ENCODE measurements around the gene ADPGK.
"Not testable (repeated sequence)": the region's sequence is repeated elsewhere in the genome, so short reads cannot be mapped to it uniquely, and the experiment has no call there.

The ADPGK gene

GRCh38 chr15:72751751-72752455 is 31.7 kb downstream of the ADPGK start:
- no peak for DNase-seq (ENCODE audit: low read depth in 2 of 2)

GRCh38 chr15:72749700-72750099 is 33.9 kb downstream of the ADPGK start:
- DNase-seq (ENCODE audit: low read depth in 2 of 2): no peak

- DNase-seq (ENCODE audit: low read depth in 2 of 2): no peak
Measured at GRCh38 chr15:72740219-72740618, 43.3 kb downstream of the ADPGK start.

DNA sequence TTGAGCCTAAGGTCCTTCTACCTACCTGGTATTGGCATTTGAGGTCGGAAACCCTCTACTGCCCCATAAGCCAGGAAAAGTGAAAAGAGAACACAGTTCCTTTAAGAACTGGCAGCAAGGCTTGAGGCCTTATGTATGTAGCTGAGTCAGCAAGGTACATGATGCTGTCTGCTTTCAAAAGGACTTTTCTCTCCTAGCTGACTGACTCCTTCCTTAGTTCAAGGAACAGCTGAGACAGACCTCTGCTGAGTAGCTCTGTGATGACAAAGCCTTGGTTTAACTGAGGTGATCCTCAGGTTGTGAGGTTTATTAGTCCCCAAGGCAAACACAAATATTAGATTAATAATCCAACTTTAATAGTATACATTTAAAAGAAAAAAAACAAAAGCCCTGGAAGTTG is 45.8 kb downstream of the ADPGK start:
- DNase-seq (ENCODE audit: low read depth in 2 of 2): no peak

GRCh38 chr15:72737061-72737460 is 46.5 kb downstream of the ADPGK start:
- no peak for DNase-seq (ENCODE audit: low read depth in 2 of 2)

- DNase-seq (ENCODE audit: low read depth in 2 of 2): no peak
Measured at GRCh38 chr15:72735111-72735510, 48.4 kb downstream of the ADPGK start.

GRCh38 chr15:72733941-72734738 is 49.4 kb downstream of the ADPGK start:
- DNase-seq (ENCODE audit: low read depth in 2 of 2): no peak

GRCh38 chr15:72732516-72732915 is 51.0 kb downstream of the ADPGK start:
- DNase-seq (ENCODE audit: low read depth in 2 of 2): no peak

DNA sequence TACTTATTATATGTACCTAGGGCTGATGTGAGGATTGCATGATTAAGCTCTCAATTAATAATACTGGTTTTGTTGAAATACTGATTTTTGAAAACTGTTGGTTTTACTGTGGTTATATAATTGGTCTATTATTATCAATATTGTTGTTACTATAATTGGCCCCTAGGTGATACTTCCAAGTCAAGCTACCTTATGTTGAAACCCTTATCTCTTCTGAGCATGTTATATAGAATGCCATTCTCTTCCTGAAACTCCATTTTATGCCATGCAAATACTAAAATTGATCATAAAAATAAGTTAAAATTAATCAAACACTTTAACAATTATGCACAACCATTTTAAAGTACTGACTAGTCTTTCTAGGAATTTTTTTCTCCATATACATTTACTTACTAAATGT is 51.5 kb downstream of the ADPGK start:
- DNase-seq (ENCODE audit: low read depth in 2 of 2): no peak

- no peak for DNase-seq (ENCODE audit: low read depth in 2 of 2)
Measured at GRCh38 chr15:72728821-72729220, 54.7 kb downstream of the ADPGK start.

- not testable (repeated sequence) for DNase-seq (ENCODE audit: low read depth in 2 of 2)
Measured at GRCh38 chr15:72728249-72728648, 55.3 kb downstream of the ADPGK start.

DNA sequence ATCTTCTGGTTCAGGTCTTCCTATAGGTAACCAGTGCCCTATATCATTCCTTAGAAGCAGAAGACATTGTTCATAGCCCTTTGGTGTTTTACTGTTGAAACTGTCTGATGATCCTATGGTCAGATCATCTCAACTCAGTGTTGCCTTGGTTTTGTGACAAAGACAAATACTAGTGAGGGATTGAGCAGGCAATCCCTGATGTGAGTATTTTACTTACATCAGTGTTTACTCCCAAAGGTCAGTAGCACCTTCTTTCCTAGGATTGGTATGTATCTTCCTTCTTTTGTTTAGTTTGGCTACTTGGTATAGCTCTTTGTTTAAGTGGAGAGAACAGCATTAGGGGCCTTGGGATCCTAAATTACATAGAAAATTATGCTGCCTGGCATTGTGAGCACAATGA is 56.4 kb downstream of the ADPGK start:
- no peak for DNase-seq (ENCODE audit: low read depth in 2 of 2)

GRCh38 chr15:72725851-72726250 is 57.7 kb downstream of the ADPGK start:
- DNase-seq (ENCODE audit: low read depth in 2 of 2): not testable (repeated sequence)

- no peak for DNase-seq (ENCODE audit: low read depth in 2 of 2)
Measured at GRCh38 chr15:72725446-72725845, 58.1 kb downstream of the ADPGK start.

DNA sequence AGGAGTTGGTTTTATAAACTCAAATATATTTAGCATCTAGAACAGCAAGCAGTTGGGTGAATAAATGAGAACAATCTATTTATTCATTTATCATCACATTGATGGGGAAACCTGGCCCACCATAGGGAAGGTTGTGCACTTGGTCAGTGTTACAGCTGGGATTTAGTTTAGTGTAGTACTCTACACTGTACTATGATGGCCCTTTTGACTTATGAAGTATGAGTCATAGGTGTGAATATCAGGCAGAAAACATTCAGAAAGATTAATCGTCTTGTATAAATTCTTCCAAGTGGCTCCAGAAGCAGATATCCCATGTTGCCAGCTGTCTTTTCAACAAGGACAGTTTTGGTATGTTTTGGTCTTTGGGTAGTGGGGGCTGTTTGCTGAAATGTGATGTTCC is 59.5 kb downstream of the ADPGK start:
- DNase-seq (ENCODE audit: low read depth in 2 of 2): no peak

DNA sequence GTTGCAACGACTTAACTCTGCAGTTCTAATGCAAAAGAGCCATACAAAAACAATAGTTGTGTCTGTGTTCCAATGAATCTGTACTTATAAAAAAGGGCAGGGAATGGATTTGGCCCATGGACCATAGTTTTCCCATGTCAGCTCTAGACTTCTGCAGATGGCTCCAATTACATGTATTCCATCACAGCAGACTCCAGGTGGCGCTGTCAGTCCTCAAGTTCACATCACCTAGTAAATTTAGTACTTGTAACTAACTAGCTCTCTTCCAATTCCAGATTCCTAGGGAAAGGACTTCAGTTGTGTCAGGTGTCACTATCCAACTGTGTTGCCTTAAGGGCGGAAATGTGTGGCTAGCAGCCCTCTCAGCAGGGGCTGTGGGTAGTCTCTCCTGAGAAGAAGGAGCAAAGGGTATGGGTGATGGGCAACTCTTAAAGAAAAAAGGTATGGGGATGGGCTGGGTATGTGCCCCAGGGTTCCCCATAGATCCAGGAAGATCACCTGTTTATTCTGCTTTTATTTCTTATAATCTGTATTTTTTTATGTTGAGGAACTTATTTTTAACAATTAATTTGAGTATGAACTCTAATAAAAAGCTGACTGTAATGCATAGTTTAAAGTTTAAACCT is 61.4 kb downstream of the ADPGK start:
- peak; percentile 33 to 34 for DNase-seq (ENCODE audit: low read depth in 2 of 2)

GRCh38 chr15:72708551-72709303 is 74.8 kb downstream of the ADPGK start:
- DNase-seq (ENCODE audit: low read depth in 2 of 2): not testable (repeated sequence)

GRCh38 chr15:72706266-72706665 is 77.3 kb downstream of the ADPGK start:
- no peak for DNase-seq (ENCODE audit: low read depth in 2 of 2)

All from activated CD8-positive, alpha-beta memory T cell treated with anti-CD3 and anti-CD28 coated beads for 4 hours (primary cell).